ENCODE results near the gene MTA3. TPM values are rescaled to one million over a fixed set of nuclear protein-coding genes. Genes with fewer than 3 reads are reported as not detected.

Gene MTA3
- total and polyA plus RNA-seq, 2 of the 8 experiments (the other 6 are each of a cell fraction or from before 2014, with no cell fraction given) = 125 to 184 TPM

GRCh38 chr2:42722320-42723190 lies 154.1 kb downstream of the MTA3 start (continued):
- no peak for TF ChIP-seq CHD7 (IDR thresholded peaks at IDR 0.05; ENCODE audit: insufficient replicate concordance, low read length)
- TF ChIP-seq RFX5 (IDR thresholded peaks at IDR 0.05; ENCODE audit: borderline replicate concordance, low read depth, low read length) = no peak
- TF ChIP-seq POLR2A (IDR thresholded peaks at IDR 0.05; ENCODE audit: control extremely low read depth in 1 of 2, low read depth in 2 of 2, low read length in 2 of 2) = no peak
- TF ChIP-seq POU5F1 (IDR thresholded peaks at IDR 0.05; ENCODE audit: low read depth, low read length) = no peak
- no peak for TF ChIP-seq HDAC6 (IDR thresholded peaks at IDR 0.05; ENCODE audit: low read depth, low read length)

Measured in H1 (cell line).